K562 (cell line): ENCODE data around the gene SDF4. TPM values are rescaled to one million over a fixed set of nuclear protein-coding genes. Genes with fewer than 3 reads are reported as not detected.
A peak's percentile ranks its signal among the peaks of the same experiment; 100 is the strongest.

Experiments used
- E2F6 ChIP-seq, 2 experiments: IDR thresholded peaks; 2 replicates each; pipeline ENCODE4 v1.6.1; 2011; ENCODE audit warnings: borderline replicate concordance in 1 of 2, control low read depth in 1 of 2, low read depth in 1 of 2, low read length in 1 of 2, mild to moderate bottlenecking in 1 of 2, mixed read lengths in 1 of 2, moderate library complexity in 1 of 2; ENCODE audit not compliant: insufficient read depth in 1 of 2, insufficient read length in 1 of 2, poor library complexity in 1 of 2, severe bottlenecking in 1 of 2; ENCODE audit errors: extremely low read depth in 1 of 2
- FOXJ2 ChIP-seq: fragments of 200-800 bp; sonication (Bioruptor generic); IDR thresholded peaks from 2 replicates; pipeline ENCODE4 v1.6.1; 2016; ENCODE audit warnings: missing genetic modification characterization, missing compliant biosample characterization
- FOXM1 ChIP-seq, 2 experiments: fragments of 450-650 bp in 1 of 2; sonication (generic) in 1 of 2; formaldehyde crosslinking in 1 of 2; IDR thresholded peaks; 2 replicates each; pipeline versions ENCODE4 v1.6.1 to v1.9.0; 2017 to 2022; ENCODE audit warnings: low read depth in 2 of 2, mild to moderate bottlenecking in 2 of 2, missing genetic modification reagents in 1 of 2, moderate library complexity in 1 of 2
- MAX ChIP-seq: sonication (generic); formaldehyde crosslinking; IDR thresholded peaks from 2 replicates; pipeline ENCODE4 v1.9.0; 2022; ENCODE audit warnings: mild to moderate bottlenecking, missing genetic modification reagents
- MTF1 ChIP-seq: fragments of 250-450 bp; sonication (Bioruptor Pico); IDR thresholded peaks from 2 replicates; pipeline ENCODE4 v1.9.0; 2021; ENCODE audit warnings: moderate library complexity, mild to moderate bottlenecking, inconsistent platforms, borderline replicate concordance
- RUNX1 ChIP-seq: sonication (generic); IDR thresholded peaks from 2 replicates; pipeline ENCODE4 v1.6.1; 2016; ENCODE audit warnings: antibody characterized with exemption, low read depth
- SAP30 ChIP-seq: fragments of 200-600 bp; sonication (generic); IDR thresholded peaks from 2 replicates; pipeline ENCODE4 v1.6.1; 2012; ENCODE audit warnings: borderline replicate concordance, low read depth, mild to moderate bottlenecking, moderate library complexity, low read length, control low read depth, inconsistent platforms; ENCODE audit not compliant: insufficient read depth, poor library complexity, severe bottlenecking
- ZFX ChIP-seq: sonication (generic); formaldehyde crosslinking; IDR thresholded peaks from 2 replicates; pipeline ENCODE4 v1.8.0; 2022; ENCODE audit warnings: mild to moderate bottlenecking, missing genetic modification reagents, moderate library complexity
- polyA plus RNA-seq, 8 experiments: library from polyadenylated mRNA; depleted of rRNA in 4 of 8; stranded (reverse) in 5 of 8; unstranded in 3 of 8; fragments of >200 nt; fragmentation: Nextera tagmentation in 2 of 8; fragmentation: Illumina TruSeq in 1 of 8; extraction: Ambion mirVana in 2 of 8; extraction: Trizol in 1 of 8; gene quantifications; 2 replicates each; pipeline versions ENCODE4 v1.2.1 to v1.2.3, GENCODE V29; 2011 to 2014; ENCODE audit warnings: inconsistent platforms in 1 of 8, missing spikeins in 1 of 8
- total RNA-seq, 7 experiments: library from RNA; depleted of rRNA in 6 of 7; stranded (reverse); fragments of >200 nt in 6 of 7; fragmentation: Illumina TruSeq in 2 of 7; extraction: Trizol in 2 of 7; gene quantifications; 2 replicates each; pipeline versions ENCODE4 v1.2.1 to v1.2.3, GENCODE V29; 2011 to 2021; ENCODE audit warnings: low replicate concordance in 1 of 7
- TF ChIP-seq, protein P1 (sequence below), 2 experiments: fragments of 450-650 bp; IDR thresholded peaks; 2 replicates each; pipeline ENCODE4 v1.6.1; 2016
- TF ChIP-seq, protein P2 (sequence below), 3 experiments: fragments of 200-800 bp in 1 of 3; fragments of 250-450 bp in 1 of 3; fragments of 450-650 bp in 1 of 3; sonication (Bioruptor Pico) in 1 of 3; sonication (Bioruptor generic) in 1 of 3; formaldehyde crosslinking in 1 of 3; IDR thresholded peaks; 2 replicates each; pipeline versions ENCODE4 v1.6.1 to v1.8.0; 2016 to 2022; ENCODE audit warnings: mild to moderate bottlenecking in 2 of 3, missing genetic modification characterization in 2 of 3, missing compliant biosample characterization in 1 of 3, moderate library complexity in 1 of 3
- TF ChIP-seq, protein P3 (sequence below), 2 experiments: IDR thresholded peaks; 2 replicates each; pipeline ENCODE4 v1.6.1; 2012; ENCODE audit warnings: improper control_type of control experiment in 2 of 2, low read depth in 2 of 2, low read length in 2 of 2, borderline replicate concordance in 1 of 2
- TF ChIP-seq, protein P4 (sequence below): sonication (generic); formaldehyde crosslinking; IDR thresholded peaks from 2 replicates; pipeline ENCODE4 v1.9.0; 2022; ENCODE audit warnings: mild to moderate bottlenecking, missing genetic modification reagents

The SDF4 gene
- total and polyA plus RNA-seq, 9 of the 15 experiments (the other 6 are each of a cell fraction or from before 2014, with no cell fraction given), result 0.35 to 160 (median 65.2) TPM

GRCh38 chr1:1203561-1204424 lies 28.0 kb downstream of the SDF4 start (continued):
- no peak for TF ChIP-seq FOXM1 (IDR thresholded peaks at IDR 0.05; ENCODE audit: low read depth)
- TF ChIP-seq FOXM1 (CRISPR knock-in tag; IDR thresholded peaks at IDR 0.05; ENCODE audit: low read depth), result 0 out of 2 replicates have a peak, but pooled peaks have one; percentile 42
- TF ChIP-seq, protein P1, sequence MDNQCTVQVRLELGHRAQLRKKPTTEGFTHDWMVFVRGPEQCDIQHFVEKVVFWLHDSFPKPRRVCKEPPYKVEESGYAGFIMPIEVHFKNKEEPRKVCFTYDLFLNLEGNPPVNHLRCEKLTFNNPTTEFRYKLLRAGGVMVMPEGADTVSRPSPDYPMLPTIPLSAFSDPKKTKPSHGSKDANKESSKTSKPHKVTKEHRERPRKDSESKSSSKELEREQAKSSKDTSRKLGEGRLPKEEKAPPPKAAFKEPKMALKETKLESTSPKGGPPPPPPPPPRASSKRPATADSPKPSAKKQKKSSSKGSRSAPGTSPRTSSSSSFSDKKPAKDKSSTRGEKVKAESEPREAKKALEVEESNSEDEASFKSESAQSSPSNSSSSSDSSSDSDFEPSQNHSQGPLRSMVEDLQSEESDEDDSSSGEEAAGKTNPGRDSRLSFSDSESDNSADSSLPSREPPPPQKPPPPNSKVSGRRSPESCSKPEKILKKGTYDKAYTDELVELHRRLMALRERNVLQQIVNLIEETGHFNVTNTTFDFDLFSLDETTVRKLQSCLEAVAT (IDR thresholded peaks at IDR 0.05), result no peak
- TF ChIP-seq RUNX1, result 0 out of 2 replicates have a peak, but pooled peaks have one; percentile 29
- no peak for TF ChIP-seq MTF1
- peak in 1 of 2 experiments; percentile 47 for TF ChIP-seq E2F6 (IDR thresholded peaks at IDR 0.05; ENCODE audit: borderline replicate concordance in 1 of 2, extremely low read depth in 1 of 2, insufficient read depth in 1 of 2, insufficient read length in 1 of 2, low read depth in 1 of 2, low read length in 1 of 2, poor library complexity in 1 of 2, severe bottlenecking in 1 of 2)
- TF ChIP-seq, protein P2, sequence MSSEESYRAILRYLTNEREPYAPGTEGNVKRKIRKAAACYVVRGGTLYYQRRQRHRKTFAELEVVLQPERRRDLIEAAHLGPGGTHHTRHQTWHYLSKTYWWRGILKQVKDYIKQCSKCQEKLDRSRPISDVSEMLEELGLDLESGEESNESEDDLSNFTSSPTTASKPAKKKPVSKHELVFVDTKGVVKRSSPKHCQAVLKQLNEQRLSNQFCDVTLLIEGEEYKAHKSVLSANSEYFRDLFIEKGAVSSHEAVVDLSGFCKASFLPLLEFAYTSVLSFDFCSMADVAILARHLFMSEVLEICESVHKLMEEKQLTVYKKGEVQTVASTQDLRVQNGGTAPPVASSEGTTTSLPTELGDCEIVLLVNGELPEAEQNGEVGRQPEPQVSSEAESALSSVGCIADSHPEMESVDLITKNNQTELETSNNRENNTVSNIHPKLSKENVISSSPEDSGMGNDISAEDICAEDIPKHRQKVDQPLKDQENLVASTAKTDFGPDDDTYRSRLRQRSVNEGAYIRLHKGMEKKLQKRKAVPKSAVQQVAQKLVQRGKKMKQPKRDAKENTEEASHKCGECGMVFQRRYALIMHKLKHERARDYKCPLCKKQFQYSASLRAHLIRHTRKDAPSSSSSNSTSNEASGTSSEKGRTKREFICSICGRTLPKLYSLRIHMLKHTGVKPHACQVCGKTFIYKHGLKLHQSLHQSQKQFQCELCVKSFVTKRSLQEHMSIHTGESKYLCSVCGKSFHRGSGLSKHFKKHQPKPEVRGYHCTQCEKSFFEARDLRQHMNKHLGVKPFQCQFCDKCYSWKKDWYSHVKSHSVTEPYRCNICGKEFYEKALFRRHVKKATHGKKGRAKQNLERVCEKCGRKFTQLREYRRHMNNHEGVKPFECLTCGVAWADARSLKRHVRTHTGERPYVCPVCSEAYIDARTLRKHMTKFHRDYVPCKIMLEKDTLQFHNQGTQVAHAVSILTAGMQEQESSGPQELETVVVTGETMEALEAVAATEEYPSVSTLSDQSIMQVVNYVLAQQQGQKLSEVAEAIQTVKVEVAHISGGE (CRISPR knock-in tag; IDR thresholded peaks at IDR 0.05), result no peak
- TF ChIP-seq ZFX, result 0 out of 2 replicates have a peak, but pooled peaks have one; percentile 31
- TF ChIP-seq, protein P3, sequence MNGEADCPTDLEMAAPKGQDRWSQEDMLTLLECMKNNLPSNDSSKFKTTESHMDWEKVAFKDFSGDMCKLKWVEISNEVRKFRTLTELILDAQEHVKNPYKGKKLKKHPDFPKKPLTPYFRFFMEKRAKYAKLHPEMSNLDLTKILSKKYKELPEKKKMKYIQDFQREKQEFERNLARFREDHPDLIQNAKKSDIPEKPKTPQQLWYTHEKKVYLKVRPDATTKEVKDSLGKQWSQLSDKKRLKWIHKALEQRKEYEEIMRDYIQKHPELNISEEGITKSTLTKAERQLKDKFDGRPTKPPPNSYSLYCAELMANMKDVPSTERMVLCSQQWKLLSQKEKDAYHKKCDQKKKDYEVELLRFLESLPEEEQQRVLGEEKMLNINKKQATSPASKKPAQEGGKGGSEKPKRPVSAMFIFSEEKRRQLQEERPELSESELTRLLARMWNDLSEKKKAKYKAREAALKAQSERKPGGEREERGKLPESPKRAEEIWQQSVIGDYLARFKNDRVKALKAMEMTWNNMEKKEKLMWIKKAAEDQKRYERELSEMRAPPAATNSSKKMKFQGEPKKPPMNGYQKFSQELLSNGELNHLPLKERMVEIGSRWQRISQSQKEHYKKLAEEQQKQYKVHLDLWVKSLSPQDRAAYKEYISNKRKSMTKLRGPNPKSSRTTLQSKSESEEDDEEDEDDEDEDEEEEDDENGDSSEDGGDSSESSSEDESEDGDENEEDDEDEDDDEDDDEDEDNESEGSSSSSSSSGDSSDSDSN (IDR thresholded peaks at IDR 0.05; ENCODE audit: borderline replicate concordance in 1 of 2, low read depth in 2 of 2, low read length in 2 of 2), result peak; percentile 83 to 86; a peak in 3 of 4 replicates
- TF ChIP-seq FOXJ2 (tag), result no peak
- TF ChIP-seq, protein P4, sequence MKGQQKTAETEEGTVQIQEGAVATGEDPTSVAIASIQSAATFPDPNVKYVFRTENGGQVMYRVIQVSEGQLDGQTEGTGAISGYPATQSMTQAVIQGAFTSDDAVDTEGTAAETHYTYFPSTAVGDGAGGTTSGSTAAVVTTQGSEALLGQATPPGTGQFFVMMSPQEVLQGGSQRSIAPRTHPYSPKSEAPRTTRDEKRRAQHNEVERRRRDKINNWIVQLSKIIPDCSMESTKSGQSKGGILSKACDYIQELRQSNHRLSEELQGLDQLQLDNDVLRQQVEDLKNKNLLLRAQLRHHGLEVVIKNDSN, result 0 out of 2 replicates have a peak, but pooled peaks have one; percentile 20
- no peak for TF ChIP-seq SAP30
- TF ChIP-seq MAX (CRISPR knock-in tag), result peak; percentile 28; the same call in 1 of the 2 replicates
